NCI-H524 (cell line): ENCODE results near the gene TLK1.
"Not testable (repeated sequence)": the region's sequence is repeated elsewhere in the genome, so short reads cannot be mapped to it uniquely, and the experiment has no call there.

Experiments used
- DNase-seq, 2 experiments: peaks; one replicate each; lab custom pipeline; 2025; lab: John Stamatoyannopoulos, UW

TLK1 gene

DNA sequence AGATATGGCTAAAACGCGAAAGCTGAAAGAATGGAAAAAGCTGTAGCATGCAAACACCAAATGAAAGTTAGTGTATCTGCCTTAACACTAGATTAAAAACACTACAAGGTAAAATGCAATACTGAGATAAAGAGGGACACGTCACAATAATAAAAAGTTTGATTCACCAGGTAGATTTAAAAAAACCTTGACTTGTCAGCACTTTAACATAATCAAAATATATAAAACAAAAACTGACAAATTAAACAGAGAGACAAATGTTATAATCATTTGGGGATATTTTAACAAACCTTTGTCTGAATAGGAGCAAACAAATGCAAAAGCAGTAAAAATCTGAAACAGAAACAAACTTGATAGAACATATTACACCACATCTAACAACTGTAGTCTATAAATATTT lies 18.3 kb downstream of the TLK1 start:
- no peak for DNase-seq

DNA sequence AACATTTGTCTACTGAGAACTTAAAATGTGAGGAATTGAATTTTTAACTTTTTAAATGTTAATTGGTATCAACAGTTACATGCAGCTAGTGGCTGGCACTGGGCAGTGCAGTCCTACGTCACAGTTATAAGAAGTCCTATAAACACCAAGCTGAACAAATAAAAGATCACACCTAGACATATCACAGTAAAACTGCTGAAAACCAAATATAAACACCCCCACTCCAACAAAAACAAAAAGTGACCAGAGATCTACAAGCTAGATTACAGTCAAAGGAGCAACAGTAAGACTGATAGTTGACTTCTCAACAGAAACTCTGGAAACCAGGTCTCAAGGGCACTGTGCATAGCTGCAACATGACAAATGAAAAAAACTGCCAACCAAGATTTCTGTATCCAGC lies 19.4 kb downstream of the TLK1 start:
- no peak for DNase-seq

DNA sequence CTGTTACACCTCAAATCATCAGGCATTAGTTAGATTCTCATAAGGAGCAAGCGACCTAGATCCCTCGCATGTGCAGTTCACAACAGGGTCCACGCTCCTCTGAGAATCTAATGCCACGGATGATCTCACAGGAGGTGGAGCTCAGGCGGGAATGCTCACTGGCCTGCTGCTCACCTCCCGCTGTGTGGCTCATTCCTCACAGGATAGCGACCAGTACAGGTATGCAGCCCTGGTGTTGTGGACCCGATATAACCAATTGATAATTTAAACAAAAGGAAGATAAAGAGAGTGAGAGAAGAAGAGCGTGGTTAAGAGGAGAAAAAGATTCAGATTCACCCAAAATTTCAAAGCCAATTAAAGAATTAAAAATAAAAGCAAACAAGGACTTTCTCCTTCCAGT lies 20.8 kb downstream of the TLK1 start:
- DNase-seq, result no peak

DNA sequence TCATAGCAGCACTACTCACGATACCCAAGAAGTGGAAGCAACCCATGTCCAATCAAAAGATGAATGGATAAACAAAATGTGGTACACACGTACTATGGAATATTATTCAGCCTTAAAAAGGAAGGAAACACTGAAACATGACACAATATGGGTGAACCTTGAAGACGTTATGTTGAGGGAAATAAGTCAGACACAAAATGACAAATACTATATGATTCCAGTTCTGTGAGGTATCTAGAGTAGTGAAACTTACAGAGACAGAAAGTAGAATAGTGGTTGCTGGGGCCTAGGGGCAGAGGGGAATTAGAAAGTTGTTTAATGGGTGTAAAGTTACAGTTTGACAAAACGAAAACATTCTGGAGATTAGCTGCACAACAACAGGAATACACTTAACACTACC lies 24.7 kb downstream of the TLK1 start:
- no peak for DNase-seq

DNA sequence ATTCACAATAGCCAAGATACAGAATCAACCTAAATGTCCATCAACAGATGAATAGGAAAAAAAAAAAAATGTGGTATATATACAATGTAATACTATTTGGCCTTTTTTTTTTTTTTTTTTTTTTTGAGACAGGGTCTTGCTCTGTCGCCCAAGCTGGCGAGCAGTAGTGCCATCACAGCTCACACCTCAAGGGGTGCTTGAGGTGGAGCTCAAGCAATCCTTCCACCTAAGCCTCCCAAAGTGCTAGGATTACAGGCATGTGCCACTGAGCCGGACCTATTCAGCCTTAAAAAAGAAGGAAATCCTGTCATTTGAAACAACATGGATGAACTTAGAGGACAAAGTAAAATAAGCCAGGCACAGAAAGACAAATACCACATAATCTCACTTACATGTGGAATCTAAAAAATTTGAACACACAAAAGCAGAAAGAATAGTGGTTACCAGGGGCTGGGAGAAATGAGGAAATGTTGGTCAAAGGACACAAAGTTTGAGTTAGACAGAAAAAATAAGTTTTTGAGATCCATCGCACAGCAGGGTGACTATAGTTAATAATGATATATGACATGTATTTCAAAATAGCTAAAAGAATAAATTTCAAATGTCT lies 26.0 kb downstream of the TLK1 start:
- DNase-seq, result peak; percentile 48 to 73

DNA sequence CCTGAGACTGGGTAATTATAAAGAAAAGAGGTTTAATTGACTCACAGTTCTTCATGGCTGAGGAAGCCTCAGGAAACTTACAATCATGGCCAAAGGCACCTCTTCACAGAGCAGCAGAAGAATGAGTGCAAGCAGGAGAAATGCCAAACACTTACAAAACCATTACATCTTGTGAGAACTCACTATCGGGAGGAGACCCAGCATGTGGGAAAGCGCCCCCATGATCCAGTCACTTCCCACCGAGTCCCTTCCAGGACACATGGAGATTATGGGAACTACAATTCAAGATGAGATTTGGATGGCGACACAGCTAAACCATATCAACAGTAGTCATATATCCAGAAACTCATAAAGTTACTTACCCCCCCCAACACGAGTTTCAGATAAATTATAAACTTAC lies 28.6 kb downstream of the TLK1 start:
- no peak for DNase-seq

DNA sequence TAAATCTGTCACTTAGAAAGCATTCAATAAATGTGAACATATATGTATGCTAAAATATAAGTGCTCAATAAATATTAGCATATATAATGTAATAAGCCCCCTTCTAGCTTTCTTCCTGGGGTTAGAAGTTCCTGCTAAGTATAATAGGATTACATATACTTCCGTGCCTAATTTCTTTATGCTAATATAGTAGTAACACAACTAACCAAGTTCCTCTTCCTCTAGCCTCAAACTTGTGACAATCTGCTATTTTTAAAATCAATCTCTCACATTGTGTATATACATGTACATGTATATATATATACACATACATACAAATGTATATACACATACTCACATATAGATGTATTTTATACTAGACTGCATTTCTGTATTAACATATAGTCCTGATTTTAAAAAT lies 32.2 kb downstream of the TLK1 start:
- no peak for DNase-seq

DNA sequence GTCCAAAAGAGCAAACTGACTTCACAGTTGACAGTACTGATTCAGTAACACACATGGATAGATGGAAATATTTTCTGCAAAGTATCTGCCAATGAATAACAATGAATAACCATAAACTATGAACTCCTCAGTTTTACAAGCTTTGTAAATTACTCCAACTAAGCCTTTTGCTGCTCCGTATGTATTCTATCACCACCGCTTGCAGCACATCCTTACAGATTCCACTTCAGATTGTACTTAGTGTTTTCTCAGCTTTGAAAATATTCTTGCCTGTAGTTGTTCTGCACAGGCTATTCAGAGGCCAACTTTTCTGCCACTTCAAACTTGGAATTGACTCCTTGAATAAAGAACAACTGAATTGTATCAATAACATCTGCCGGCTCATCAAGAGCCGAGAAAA lies 36.2 kb downstream of the TLK1 start:
- peak in 1 of 2 experiments; percentile 17 for DNase-seq

DNA sequence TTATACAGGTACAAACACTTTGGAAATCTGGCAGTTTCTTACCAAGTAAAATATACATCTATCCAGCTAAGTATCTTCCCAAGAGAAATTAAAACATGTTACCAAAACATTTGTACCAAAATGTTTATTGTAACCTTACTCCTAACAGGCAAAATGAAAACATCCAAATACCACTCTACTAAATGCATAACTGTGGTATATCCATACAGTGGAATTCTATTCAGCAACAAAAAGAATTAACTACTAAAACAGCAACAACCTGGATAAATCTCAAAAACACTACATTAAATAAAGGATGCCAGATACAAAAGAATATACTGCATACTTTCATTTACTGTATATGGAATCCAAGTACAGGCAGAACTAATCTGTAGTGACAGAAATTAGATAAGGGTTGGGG lies 51.1 kb downstream of the TLK1 start:
- no peak for DNase-seq

DNA sequence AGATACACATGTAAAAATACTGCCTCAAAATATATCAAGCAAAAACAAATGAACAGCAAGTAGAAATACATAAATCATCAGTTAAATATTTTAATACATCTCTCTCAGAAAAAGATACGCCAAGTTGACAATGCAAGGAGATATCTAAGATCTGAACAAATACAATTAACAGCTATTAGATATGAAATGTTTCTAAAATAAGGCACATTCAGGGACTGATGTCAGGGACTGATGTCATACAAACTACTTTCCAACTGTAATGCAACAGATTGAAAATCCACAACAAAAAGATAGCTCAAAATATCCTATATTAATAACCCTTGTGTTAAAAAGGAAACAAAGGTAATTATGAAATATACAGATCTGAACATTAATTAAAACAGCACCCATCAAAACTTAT lies 51.7 kb downstream of the TLK1 start:
- DNase-seq, result no peak

DNA sequence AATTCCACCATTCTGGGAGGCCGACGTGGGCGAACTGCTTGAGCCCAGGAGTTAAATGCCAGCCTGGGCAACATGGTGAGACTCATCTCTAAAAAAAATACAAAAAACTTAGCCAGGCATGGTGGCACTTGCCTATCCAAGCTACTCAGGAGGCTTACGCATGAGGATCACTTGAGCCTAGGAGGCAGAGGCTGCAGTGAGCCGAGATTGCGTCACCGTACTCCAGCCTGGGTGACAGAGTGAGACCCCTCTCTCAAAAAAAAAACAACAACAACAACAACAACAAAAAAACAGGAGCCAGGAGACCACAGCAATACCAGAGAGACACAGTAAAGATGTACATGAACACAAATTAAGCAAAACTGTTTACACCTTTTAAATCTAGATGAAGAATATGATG lies 52.9 kb downstream of the TLK1 start:
- no peak for DNase-seq

DNA sequence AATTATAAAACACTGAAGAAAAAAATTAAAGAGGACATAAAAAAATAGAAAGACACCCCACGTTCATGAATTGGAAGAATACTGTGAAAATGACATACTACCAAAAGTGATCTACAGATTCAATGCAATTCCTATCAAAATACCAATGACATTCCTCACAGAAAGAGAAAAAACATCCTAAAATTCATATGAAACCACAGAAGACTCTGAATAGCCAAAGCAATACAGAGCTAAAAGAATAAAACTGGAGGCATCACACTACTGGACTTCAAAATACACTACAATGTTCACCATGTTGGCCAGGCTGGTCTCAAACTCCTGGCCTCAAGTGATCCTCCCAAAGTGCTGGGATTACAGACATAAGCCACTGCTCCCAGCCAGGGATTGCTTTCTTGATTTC lies 56.3 kb downstream of the TLK1 start:
- DNase-seq, result no peak

DNA sequence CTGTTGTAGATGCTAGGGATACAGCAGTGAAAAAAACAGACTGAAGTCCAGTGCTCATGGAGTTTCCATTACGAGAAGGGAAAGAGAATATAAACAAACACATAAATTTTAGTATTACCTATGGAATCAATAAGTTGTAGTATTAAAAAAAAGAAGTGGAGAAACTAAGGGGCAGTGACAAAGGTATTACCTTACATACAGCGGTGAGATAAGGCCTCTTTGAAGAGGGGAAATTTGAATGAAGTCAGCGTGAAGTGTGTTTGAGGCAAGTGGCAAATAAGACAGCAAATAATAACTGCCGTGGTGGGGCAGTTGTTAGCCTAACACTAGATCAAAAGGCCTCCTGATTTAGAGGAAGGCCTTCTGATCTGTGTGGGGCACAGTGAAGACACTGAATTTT lies 57.9 kb downstream of the TLK1 start:
- DNase-seq, result no peak

DNA sequence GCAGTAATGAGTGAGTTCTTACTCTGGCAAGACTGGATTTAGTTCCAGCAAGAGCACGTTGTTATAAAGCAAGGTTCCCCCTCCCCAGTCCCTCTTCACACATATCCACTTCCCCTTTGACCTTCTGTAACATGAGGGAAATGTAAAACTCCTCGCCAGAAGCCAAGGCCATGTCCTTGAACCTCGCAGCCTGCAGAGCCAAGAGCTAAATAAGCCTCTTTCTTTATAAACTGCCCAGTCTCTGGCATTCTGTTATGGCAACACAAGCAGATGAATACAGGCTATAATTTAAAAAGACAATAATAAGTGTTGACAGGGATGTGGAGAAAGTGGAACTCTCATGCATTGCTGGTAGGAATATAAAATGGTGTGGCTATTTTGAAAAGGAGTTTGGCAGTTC lies 60.3 kb downstream of the TLK1 start:
- no peak for DNase-seq

DNA sequence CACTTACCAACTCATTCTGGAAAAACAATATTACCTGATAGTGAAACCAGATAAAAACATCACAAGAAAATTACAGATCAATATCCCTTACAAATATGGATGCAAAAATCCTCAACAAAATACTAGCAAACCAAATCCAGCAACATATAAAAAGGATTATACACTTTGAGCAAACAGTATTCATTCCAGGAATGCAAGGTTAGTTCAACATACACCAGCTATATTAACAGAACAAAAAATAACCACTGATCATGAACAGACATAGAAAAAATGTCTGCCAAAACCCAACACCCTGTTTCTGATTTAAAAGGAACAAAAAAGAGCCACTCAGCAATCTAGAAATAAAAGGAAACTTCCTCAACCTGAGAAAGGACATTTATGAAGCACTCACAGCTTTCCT lies 62.1 kb downstream of the TLK1 start:
- DNase-seq, result no peak

DNA sequence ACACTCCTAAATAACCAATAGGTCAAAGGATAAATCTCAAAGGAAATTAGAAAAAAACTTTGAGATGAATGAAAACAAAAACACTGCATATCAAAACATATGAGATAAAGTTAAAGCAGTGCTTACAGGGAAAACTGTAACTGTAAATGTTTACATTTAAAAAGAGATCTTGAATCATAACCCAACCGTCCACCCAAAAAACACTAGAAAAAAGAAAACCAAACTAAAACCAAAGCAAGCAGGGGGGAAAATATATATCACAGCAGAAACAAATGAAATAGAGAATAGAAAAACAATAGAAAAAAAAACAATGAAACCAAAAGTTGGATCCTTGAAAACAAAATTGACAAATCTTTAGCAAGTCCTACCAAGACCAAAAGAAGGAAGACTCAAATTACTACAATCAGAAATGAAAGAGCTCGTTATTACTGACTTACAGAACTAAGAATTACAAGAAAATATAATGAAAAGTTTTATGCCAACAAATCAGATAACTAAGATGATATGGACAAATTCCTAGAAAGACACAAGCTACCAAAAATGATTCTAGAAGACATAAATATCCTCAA lies 65.6 kb downstream of the TLK1 start:
- DNase-seq, result no peak

DNA sequence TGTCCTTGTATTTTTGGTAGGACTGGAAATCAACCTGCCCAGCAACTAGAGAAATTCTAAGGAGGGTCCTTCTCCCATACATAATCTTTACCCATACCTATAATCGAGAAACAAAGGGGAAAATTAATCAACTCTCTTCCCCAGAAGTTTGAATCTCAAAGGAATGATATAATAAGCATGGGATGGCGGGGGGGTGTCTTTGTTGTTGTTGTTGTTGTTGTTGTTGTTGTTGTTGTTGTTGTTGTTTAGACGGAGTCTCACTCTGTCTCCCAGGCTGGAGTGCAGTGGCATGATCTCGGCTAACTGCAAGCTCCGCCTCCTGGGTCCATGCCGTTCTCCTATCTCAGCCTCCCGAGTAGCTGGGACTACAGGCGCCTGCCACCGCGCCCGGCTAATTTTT lies 69.2 kb downstream of the TLK1 start:
- not testable (repeated sequence) for DNase-seq

DNA sequence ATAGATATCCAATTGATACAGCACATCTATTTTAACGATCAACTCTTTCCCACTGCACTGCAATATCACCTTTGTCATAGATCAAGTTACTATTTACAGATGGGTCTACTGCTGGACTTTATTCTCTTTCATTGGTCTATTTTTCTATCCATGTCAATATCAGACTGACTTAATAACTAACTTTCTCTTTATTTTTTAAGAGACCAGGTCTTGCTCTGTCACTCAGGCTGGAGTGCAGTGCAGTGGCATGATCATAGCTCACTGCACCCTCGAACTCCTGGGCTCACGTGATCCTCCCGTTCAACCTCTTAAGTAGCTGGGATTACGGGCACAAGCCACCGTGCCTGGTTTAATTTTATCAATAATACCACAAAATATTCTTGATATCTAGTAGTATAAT lies 71.2 kb downstream of the TLK1 start:
- no peak for DNase-seq

DNA sequence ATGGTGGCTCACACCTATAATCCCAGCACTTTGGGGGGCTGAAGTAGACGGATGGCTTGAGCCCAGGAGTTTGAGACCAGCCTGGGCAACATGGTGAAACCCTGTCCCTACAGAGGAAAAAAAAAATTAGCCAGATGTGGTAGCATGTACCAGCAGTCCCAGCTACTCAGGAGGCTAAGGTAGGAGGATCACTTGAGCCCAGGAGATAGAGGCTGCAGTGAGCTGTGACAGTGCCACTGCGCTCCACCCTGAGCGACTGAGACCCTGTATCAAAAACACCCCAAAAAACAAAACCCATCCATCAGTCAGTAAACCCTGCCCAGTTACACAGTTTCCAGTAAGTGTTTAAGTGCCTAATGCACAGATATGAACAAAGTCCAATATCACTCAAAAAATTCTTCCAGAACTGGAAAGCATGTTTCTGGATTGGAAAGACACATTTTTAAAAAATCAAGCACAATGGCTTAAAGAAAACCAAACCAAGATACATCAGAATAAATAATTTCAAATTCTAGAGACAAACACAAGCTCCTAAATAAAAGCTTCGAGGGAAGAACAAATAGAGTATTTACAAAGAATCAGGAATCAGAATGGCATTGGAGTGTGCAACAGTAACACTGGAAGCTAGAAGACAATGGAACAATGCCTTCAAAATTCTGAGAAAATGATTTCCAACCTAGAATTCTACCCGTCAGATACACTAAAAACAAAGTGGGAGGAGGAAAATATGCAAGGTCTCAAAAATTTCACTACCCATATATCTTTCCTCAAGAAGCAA lies 72.4 kb downstream of the TLK1 start:
- no peak for DNase-seq

DNA sequence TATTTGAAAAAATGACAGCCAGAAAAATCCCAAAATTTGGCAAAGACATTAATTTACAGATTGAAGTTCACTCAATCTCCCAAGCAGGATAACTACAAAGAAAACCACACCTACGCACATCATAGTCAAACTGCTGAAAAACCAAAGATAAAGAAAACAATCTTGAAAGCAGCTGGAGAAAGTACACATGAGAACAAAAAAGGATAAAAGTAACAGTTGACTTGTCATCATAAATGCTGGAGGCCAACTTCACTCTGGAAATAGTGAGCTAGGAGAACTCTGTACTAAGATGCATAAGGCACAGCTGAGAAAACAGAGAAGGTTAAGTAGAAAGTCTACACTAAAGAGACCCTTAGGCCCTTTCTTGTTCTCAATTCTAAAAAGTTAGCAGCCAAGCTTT lies 73.1 kb downstream of the TLK1 start:
- DNase-seq, result no peak

DNA sequence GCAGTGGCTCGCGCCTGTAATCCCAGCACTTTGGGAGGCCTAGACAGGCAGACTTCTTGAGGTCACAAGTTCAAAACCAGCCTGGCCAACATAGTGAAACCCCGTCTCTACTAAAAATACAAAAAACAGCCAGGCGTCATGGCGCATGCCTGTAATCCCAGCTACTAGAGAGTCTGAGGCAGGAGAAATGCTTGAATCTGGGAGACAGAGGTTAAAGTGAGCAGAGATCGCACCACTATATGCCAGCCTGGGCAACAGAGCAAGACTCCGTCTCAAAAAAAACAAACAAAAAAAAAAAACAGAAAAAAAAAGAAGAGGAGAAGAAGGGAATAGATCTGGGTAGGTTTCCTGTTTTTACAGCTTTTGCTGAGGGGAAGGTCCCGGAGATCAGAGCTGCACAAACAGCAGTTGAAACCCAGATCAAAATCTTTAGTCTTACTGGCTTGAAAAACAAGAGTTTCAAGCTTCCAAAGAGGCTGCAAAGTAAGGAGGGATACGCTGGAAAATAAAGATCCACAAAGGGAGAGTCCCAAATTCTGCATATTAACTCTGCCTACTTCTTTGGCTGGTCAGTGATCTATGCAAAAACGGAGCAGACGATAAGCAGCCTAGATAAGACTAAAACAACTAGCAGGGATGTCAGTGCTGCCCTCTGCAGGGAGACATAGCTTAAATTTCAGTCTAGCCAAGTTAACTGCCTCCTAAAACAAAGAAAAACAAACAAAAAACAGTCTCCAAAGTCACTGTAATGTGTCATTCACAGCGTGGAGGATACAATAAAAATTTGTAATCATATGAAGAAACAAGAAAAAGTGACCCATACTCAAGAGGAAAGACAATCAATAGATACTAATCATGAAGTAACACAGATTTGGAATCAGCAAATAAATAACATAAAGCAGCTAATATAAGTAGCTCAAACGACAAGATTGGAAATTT lies 74.1 kb downstream of the TLK1 start:
- DNase-seq, result no peak

DNA sequence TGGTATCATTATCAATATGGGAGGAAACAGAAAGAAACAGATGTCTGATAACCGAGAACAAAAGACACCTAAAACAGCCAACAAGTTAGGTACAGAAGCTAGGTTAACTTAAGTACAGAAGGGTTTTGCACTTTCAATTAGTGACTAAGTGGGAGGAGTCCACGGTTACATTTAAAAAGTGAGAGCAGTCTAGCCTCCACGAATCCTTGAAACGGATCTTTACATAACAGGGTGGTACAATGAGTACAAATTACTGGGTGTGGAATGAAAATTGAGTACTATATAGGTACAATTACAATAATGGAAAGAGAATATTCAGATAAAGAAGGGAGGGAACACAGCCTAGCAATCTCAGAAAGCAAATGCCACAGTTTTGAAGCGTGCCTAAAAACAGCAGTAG lies 76.6 kb downstream of the TLK1 start:
- peak in 1 of 2 experiments; percentile 43 for DNase-seq

DNA sequence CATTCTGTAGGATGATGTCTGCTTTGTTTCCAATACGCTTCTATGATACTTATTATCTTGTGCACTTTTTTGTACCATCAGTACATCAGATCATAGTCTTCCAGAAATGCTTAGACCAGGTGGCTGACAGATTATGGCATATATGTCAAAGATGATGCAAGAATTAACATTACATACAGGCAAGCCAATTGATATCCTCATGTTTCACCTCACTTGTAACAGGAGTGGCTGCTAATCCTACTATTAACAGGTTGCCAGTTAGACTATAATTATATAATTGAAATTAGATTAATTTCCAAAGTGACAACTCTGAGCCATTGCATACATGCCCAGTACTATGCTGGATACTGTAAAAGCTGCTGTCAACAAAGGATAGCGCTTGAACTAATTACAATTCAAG lies 77.2 kb downstream of the TLK1 start:
- peak; percentile 69 to 95 for DNase-seq
